GM19438 (cell line): Measurements from ENCODE around the gene ZNF554.

ENCODE experiments used
- ATAC-seq: cut with Tn5 transposase; IDR thresholded peaks from one replicate; pipeline ENCODE4 v1.9.1; 2021; ENCODE audit warnings: low read depth; ENCODE audit not compliant: unreplicated experiment

Gene ZNF554

DNA sequence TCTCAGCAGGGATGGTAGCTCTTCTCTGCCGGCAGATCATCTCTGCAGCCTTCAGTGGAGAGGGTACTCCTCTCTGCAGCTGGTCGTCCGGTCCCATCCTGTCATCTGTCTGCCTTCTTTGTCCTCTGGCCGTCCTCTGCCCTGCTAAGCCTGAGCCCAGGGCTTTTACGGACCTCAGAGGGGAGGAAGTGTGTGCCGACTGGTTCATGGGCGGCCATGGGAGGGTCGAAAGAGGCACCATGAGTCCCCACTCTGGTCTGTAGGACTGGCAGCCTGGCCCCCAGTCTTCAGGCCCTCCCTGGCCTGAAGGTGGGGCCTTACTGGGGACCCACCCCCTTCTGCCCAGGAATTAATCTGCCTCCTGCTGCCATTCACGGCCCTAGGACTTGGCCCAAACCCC, 4.0 kb downstream of the ZNF554 start:
- no peak for ATAC-seq

DNA sequence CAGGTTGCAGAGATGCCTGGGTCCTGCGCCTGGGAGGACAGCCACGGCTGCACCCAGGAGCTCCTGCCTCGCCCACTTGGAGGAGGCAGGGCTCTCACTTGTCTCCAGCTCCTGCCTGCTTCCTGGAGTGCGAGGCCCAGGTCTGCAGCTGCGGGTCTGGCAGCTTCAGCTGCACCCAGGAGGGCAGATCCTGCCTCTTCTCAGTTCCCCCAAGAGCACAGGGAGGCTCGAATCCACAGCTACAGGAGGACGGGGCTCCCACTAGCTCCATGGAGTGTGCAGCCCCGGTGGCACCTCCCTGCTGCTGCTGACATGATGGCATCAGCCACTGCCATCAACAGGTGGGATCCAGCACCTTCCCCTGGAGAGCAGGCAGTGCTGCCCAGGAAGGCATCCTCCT, 4.5 kb downstream of the ZNF554 start:
- no peak for ATAC-seq

DNA sequence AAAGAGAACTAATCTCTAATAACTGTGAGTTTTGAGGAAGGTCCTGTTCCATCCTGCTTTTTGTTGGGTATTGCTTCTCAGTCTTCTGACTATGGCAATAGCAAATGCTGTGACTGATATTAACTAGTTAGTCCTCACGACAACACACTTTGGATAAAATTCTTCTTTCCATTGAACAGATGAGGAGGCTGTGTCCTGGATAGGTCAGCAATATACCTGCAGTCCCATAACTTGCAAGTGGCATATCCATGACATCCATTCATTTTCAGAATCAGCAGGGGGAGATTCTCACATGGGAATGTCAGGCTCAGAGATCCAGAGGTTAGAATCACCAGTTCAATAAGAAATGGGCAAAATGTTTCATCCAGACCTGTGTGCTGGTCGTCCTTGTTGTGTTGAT, 7.4 kb downstream of the ZNF554 start:
- ATAC-seq, result no peak

DNA sequence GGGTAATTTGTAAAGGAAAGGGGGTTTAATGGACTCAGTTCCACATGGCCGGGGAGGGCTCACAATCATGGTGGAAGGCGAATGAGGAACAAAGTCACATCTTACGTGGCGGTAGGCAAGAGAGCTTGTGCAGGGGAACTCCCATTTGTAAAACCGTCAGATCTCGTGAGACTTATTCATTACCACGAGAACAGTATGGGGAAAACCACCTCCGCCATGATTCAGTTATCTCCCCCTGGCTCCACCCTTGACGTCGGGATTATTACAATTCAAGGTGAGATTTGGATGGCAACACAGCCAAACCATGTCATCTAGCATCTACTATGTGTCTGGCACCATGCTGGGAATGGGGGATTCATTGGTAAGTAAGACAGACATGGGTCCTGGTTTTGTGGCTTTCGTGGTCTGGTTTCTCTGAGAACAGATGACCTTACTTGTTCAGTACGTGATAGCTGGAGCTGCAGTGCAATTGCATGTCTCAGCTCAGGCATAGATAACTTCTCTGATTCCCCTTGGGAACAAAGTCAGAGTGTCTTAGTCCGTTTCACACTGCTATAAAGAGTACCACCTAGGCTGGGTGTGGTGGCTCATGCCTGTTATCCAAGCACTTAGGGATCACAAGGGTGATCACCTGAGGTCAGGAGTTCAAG, 8.3 kb downstream of the ZNF554 start:
- ATAC-seq, result no peak

GRCh38 chr19:2834294-2834871, 14.7 kb downstream of the ZNF554 start:
- no peak for ATAC-seq

- no peak for ATAC-seq
Measured at GRCh38 chr19:2837430-2837829, 17.8 kb downstream of the ZNF554 start.

- peak; percentile 93 for ATAC-seq
Measured at GRCh38 chr19:2840794-2841791, 21.4 kb downstream of the ZNF554 start, which contains the start of gene ZNF555. ZNF555 (plus strand) TSS chr19:2841475; CDS start chr19:2841573, 98 bp downstream.

- no peak for ATAC-seq
Measured at GRCh38 chr19:2841855-2842574, 22.3 kb downstream of the ZNF554 start.

DNA sequence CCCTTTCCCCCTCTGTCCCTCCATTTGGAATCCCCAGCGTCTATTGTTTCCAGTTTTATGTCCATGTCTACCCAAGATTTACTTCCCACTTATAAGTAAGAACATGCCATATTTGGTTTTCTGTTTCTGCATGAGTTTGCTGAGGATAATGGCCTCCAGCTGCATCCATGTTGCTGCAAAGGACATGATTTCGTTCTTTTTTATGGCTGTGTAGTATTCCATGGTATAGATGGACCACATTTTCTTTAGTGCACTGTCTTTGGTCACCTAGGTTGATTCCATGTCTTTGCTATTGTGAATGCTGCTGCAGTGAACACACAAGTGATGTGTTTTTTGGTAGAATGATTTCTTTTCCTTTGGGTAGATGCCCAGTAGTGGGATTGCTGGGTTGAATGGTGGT, 25.4 kb downstream of the ZNF554 start:
- ATAC-seq, result no peak

DNA sequence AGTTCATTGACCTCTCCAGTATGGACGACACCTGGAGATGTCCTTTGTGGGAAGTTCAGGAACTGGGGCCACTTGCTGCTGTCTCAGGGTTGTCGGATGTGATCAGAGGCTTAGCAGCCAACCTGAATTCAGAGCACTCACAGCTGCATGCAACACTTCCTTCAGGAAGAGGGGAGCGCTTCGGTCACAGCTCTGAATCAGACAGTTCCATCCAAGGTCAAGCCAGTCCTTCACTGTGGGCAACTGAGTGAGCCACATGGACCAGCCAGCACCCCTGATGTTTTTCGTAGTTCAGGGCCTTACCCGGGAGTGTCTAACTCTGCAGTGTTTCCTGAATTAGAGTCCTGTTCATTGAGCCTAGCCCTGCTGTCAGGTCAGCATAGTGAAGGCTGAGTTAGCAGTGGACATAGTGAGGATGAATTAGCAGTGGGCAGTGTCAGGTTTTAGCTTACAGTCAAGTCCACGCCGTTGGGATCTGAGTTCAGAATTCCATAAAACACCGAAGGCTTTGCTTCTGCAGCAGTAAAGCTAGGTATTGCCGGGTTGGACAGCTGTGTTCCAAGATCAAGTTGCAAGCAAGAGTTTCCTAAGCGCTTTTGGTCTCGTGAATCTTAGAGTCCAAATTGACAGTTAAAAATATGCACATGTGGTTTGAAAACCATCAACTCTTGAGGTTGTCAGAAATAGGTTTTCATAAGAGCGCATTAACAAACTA, 26.7 kb downstream of the ZNF554 start:
- no peak for ATAC-seq

DNA sequence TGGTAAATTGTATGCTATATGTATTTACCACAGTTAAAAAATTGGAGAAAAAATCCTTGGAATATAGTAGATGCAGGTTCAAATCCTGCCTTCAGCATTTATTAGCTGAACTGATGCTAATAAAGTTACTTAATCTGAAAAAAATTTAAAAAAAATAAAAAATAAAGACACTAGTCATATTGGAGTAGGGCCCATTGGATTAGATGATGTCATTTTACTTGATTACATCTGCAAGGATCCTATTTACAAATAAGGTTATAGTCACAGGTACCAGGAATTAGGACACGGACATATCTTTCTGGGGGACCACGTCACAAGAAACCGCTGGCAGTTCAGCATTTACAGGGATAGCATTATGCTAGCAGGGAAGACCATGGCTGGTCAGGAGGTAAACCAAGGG, 27.8 kb downstream of the ZNF554 start:
- no peak for ATAC-seq

- ATAC-seq, result no peak
Measured at GRCh38 chr19:2848616-2849015, 28.9 kb downstream of the ZNF554 start.

DNA sequence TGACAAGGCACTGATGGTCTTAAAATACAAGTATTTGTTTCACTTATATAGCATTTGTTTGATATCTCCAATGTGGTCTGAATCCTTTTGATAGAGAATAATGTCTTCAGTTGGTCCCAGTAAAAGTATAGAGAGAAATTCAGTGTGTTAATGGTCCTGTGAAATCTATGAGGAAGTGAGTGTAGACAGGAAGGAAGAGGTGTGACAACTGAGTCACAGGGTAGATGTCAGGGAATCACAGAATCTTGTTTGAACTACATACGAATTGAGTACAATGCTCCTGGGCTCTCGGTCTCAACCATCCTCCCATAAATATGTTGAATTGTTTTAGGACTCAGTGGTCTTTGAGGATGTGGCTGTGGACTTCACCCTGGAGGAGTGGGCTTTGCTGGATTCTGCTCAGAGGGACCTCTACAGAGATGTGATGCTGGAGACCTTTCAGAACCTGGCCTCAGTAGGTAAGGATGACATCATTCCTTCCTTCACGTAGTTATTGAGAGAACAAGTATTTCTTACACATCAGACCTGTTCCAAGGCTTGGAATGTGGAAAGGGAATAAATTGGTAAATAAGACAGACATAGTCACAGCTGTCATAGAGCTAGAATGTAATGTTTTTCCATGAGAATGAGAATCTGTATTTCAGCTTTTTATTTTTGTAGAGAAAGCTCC, 30.7 kb downstream of the ZNF554 start:
- ATAC-seq, result no peak

DNA sequence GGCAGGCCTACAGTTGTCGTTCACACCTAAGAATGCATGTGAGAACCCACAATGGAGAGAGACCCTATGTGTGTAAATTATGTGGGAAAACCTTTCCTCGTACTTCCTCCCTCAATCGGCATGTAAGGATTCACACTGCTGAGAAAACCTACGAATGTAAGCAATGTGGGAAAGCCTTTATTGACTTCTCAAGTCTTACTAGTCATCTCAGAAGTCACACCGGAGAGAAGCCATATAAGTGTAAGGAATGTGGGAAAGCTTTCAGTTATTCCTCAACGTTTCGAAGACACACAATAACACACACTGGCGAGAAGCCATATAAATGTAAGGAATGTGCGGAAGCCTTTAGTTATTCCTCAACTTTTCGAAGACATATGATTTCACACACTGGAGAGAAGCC, 32.9 kb downstream of the ZNF554 start:
- ATAC-seq, result no peak

- no peak for ATAC-seq
Measured at GRCh38 chr19:2853015-2853606, 33.4 kb downstream of the ZNF554 start.

- no peak for ATAC-seq
Measured at GRCh38 chr19:2854849-2855248, 35.2 kb downstream of the ZNF554 start.

- ATAC-seq, result no peak
Measured at GRCh38 chr19:2856457-2857050, 36.9 kb downstream of the ZNF554 start.

DNA sequence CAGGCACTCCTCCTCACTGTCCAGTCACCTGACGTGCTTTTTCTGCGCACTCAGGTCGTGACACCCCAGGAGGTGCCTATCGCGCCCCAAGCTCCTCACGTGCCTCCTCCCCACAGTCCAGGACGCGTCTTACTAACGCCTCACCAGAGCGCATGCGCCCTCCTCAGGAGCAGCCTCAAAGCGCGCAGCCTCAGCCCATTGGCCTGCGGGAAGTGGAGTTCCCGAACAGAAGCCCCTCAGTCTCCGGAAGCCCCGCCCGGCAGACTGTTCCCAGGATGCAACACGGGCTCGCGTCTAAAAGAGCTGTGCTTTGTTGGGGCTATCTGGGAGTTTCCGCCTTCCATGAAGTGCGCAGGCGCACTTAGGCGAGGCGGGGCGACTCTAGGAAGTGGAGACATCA, 39.2 kb downstream of the ZNF554 start:
- no peak for ATAC-seq

DNA sequence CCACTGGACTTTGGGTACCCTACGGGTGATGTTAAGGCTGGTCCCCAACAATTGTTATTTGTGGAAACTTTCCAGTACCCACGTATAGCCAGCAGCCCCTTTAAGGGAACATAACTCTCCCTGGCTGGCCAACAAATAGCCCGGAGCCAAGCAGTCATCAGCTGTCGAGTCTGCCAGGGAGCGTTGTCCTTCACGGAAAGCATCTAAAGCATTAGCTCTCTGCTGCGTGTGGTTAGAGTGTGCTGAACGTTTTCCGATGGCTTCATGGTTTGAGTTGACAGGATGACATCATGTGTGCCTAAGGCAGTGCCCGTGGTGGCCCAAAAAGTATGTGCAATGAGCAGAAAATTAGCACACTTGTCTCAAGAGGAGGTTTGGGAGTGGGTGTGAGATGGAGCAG, 44.1 kb downstream of the ZNF554 start:
- no peak for ATAC-seq
